HepG2 (cell line): ENCODE data around the gene CHRNB2. TPM values are rescaled to one million over a fixed set of nuclear protein-coding genes. Genes with fewer than 3 reads are reported as not detected.

ENCODE experiments used
- ATAC-seq: fragments of 200-7000 bp; cut with Tn5 transposase; 3 replicates; pipeline ENCODE4 v1.9.1; 2020; ENCODE audit warnings: mild to moderate bottlenecking, moderate library complexity
- BruUV-seq: library from RNA; stranded (reverse); fragments of 400-500 nt; replicated peaks from 2 replicates; lab custom pipeline; 2021; lab: Mats Ljungman, UMichigan
- CTCF ChIA-PET: fragments of 300-600 bp; formaldehyde crosslinking; extraction: SDS; loops from one replicate; lab custom pipeline; 2021; ENCODE audit warnings: low total read pairs, inconsistent platforms, low intra/inter-chr PET ratio; lab: Yijun Ruan, JAX
- POLR2A ChIA-PET: fragments of 350-600 bp; sonication (Branson Sonifier 250); formaldehyde crosslinking; loops from one replicate; lab custom pipeline; 2020; ENCODE audit warnings: antibody characterized with exemption, inconsistent platforms; lab: Yijun Ruan, JAX
- DNase-seq: peaks from one replicate; pipeline ENCODE4 v3.0.0-alpha.2; 2015; ENCODE audit warnings: low spot score
- FAIRE-seq: peaks from 3 replicates; lab custom pipeline; 2011; peaks lifted over from hg19 to GRCh38; lab: Jason Lieb, UNC
- H2AFZ ChIP-seq: one replicate; pipeline ENCODE4 v1.6.1; 2011; ENCODE audit warnings: low read length, inconsistent platforms
- H3K27ac ChIP-seq: fragments of 300-600 bp; 3 replicates; pipeline ENCODE4 v1.8.0; 2011; ENCODE audit warnings: mixed run types, mild to moderate bottlenecking, mixed read lengths, low read length, inconsistent platforms; ENCODE audit not compliant: insufficient read depth; ENCODE audit errors: extremely low read length
- H3K27me3 ChIP-seq, 2 experiments: fragments of 200-600 bp in 1 of 2; 2 replicates in 1 of 2; 3 replicates in 1 of 2; pipeline versions ENCODE4 v1.6.0 to v1.8.0; 2011; ENCODE audit warnings: low read length in 2 of 2, mild to moderate bottlenecking in 2 of 2, moderate library complexity in 2 of 2, inconsistent platforms in 1 of 2; ENCODE audit not compliant: insufficient read depth in 2 of 2, control insufficient read depth in 1 of 2
- H3K36me3 ChIP-seq, 2 experiments: fragments of 200-600 bp in 1 of 2; replicated peaks in 1 of 2; 2 replicates in 1 of 2; 3 replicates in 1 of 2; pipeline versions ENCODE4 v1.5.1 to v1.8.0; 2011; ENCODE audit warnings: low read length in 2 of 2, inconsistent platforms in 1 of 2; ENCODE audit not compliant: insufficient read depth in 2 of 2, control insufficient read depth in 1 of 2
- H3K4me1 ChIP-seq: 2 replicates; pipeline ENCODE4 v1.5.1; 2012; ENCODE audit warnings: low read length, inconsistent platforms; ENCODE audit not compliant: insufficient read depth
- H3K4me2 ChIP-seq: 2 replicates; pipeline ENCODE4 v1.6.0; 2011; ENCODE audit warnings: low read depth, low read length, inconsistent platforms
- H3K4me3 ChIP-seq, 3 experiments: fragments of 200-600 bp in 1 of 3; sonication (generic), shearing (Covaris generic) in 1 of 3; replicated peaks in 1 of 3; 2 replicates each; pipeline ENCODE4 v1.5.1; 2011 to 2016; ENCODE audit warnings: low read length in 3 of 3, inconsistent platforms in 2 of 3, low read depth in 2 of 3, mild to moderate bottlenecking in 2 of 3, control low read depth in 1 of 3, mixed read lengths in 1 of 3; ENCODE audit not compliant: insufficient read depth in 1 of 3
- H3K79me2 ChIP-seq: one replicate; pipeline ENCODE4 v1.6.1; 2011; ENCODE audit warnings: low read length, inconsistent platforms; ENCODE audit not compliant: insufficient read depth
- H3K9ac ChIP-seq: 2 replicates; pipeline ENCODE4 v1.6.0; 2011; ENCODE audit warnings: mild to moderate bottlenecking, low read depth, low read length, inconsistent platforms; ENCODE audit not compliant: insufficient read depth
- H3K9me3 ChIP-seq: 2 replicates; pipeline ENCODE4 v1.5.1; 2012; ENCODE audit warnings: mild to moderate bottlenecking, low read length
- H4K20me1 ChIP-seq: 2 replicates; pipeline ENCODE4 v1.6.0; 2011; ENCODE audit warnings: inconsistent platforms, mild to moderate bottlenecking, low read length, moderate library complexity; ENCODE audit not compliant: insufficient read depth
- CENPX ChIP-seq: sonication (generic); formaldehyde crosslinking; IDR thresholded peaks from 2 replicates; pipeline ENCODE4 v1.9.0; 2021; ENCODE audit warnings: mild to moderate bottlenecking, missing genetic modification reagents, moderate library complexity
- CHCHD3 ChIP-seq: sonication (generic); formaldehyde crosslinking; IDR thresholded peaks from 2 replicates; pipeline ENCODE4 v1.8.0; 2022; ENCODE audit warnings: mild to moderate bottlenecking, missing genetic modification reagents, moderate library complexity
- HHEX ChIP-seq: IDR thresholded peaks from 2 replicates; pipeline ENCODE4 v1.6.1; 2016; ENCODE audit warnings: control low read depth
- HNF4G ChIP-seq, 2 experiments: sonication (generic) in 1 of 2; formaldehyde crosslinking in 1 of 2; IDR thresholded peaks; 2 replicates each; pipeline versions ENCODE4 v1.4.0 to v1.6.1; 2011 to 2020; ENCODE audit warnings: borderline replicate concordance in 2 of 2, low read depth in 2 of 2, mild to moderate bottlenecking in 2 of 2, low read length in 1 of 2, missing genetic modification reagents in 1 of 2, moderate library complexity in 1 of 2
- KDM4B ChIP-seq: sonication (generic); formaldehyde crosslinking; IDR thresholded peaks from 2 replicates; pipeline ENCODE4 v1.4.0; 2020; ENCODE audit warnings: missing genetic modification reagents
- KLF6 ChIP-seq: IDR thresholded peaks from 2 replicates; pipeline ENCODE4 v1.8.0; 2016; ENCODE audit warnings: missing biosample characterization, missing genetic modification reagents
- MEIS1 ChIP-seq: sonication (generic); formaldehyde crosslinking; IDR thresholded peaks from 2 replicates; pipeline ENCODE4 v1.9.0; 2021; ENCODE audit warnings: mild to moderate bottlenecking, missing genetic modification reagents, moderate library complexity, borderline replicate concordance
- NFIC ChIP-seq: IDR thresholded peaks from 2 replicates; pipeline ENCODE4 v1.6.1; 2012; ENCODE audit warnings: mild to moderate bottlenecking, low read length, inconsistent platforms
- YEATS4 ChIP-seq: sonication (generic); formaldehyde crosslinking; IDR thresholded peaks from 2 replicates; pipeline ENCODE4 v1.4.0; 2020; ENCODE audit warnings: missing genetic modification reagents, borderline replicate concordance
- ZNF496 ChIP-seq: sonication (generic); formaldehyde crosslinking; IDR thresholded peaks from 2 replicates; pipeline ENCODE4 v1.8.1; 2023; ENCODE audit warnings: mild to moderate bottlenecking, moderate library complexity, missing genetic modification reagents; ENCODE audit not compliant: insufficient replicate concordance
- ZNF530 ChIP-seq: sonication (generic); formaldehyde crosslinking; IDR thresholded peaks from 2 replicates; pipeline ENCODE4 v1.5.0; 2020; ENCODE audit warnings: low read depth, mild to moderate bottlenecking, missing genetic modification reagents
- ZNF563 ChIP-seq: sonication (generic); formaldehyde crosslinking; IDR thresholded peaks from 2 replicates; pipeline ENCODE4 v1.8.0; 2022; ENCODE audit warnings: mild to moderate bottlenecking, moderate library complexity, missing genetic modification reagents
- ZNF580 ChIP-seq: IDR thresholded peaks from 2 replicates; pipeline ENCODE4 v1.6.1; 2016; ENCODE audit warnings: low read depth, borderline replicate concordance
- ZNF589 ChIP-seq: sonication (generic); formaldehyde crosslinking; conservative IDR thresholded peaks from 2 replicates; pipeline ENCODE4 v1.8.0; 2022; ENCODE audit warnings: mild to moderate bottlenecking, moderate library complexity, missing genetic modification reagents
- ZNF883 ChIP-seq: sonication (generic); formaldehyde crosslinking; IDR thresholded peaks from 2 replicates; pipeline ENCODE4 v1.5.1; 2020; ENCODE audit warnings: mild to moderate bottlenecking, missing genetic modification reagents; ENCODE audit errors: not compliant biosample characterization
- WGBS: methylation state at CpG from one replicate; pipeline ENCODE4 v1.1.6; 2017; ENCODE audit warnings: low lambda C conversion rate; 5-methylcytosine and 5-hydroxymethylcytosine counted together
- in situ Hi-C: cut with HindIII; loops from 2 replicates; pipeline ENCODE4 v1.10.0; 2017; ENCODE audit warnings: low pct_unique_long_range_greater_than_20kb; ENCODE audit not compliant: extremely low pct_ligation_motif_present
- intact Hi-C: fragments of 100-400 bp; cut with micrococcal nuclease; formaldehyde crosslinking; loops from one replicate; pipeline ENCODE4 v1.10.0; 2022; ENCODE audit not compliant: unreplicated experiment
- polyA plus RNA-seq, 8 experiments: library from polyadenylated mRNA; depleted of rRNA in 3 of 8; stranded (reverse) in 7 of 8; unstranded in 1 of 8; fragments of >200 nt; fragmentation: Illumina TruSeq in 4 of 8; extraction: Trizol in 4 of 8; gene quantifications; 2 replicates each; pipeline versions ENCODE4 v1.2.1 to v1.2.3, GENCODE V29; 2011 to 2016; ENCODE audit warnings: low read depth in 4 of 8, missing spikeins in 1 of 8, mixed read lengths in 1 of 8; ENCODE audit not compliant: insufficient read depth in 1 of 8
- total RNA-seq, 5 experiments: library from RNA; depleted of rRNA; stranded (reverse); fragments of >200 nt; fragmentation: Illumina TruSeq; extraction: Trizol; gene quantifications; 2 replicates each; pipeline ENCODE4 v1.2.3, GENCODE V29; 2016; ENCODE audit warnings: low read depth in 1 of 5
- TF ChIP-seq, protein P1 (sequence below): conservative IDR thresholded peaks from 2 replicates; pipeline ENCODE4 v1.6.1; 2018; ENCODE audit warnings: missing genetic modification reagents
- TF ChIP-seq, protein P2 (sequence below): IDR thresholded peaks from 2 replicates; pipeline ENCODE4 v1.6.1; 2012; ENCODE audit warnings: inconsistent platforms

The CHRNB2 gene
- total and polyA plus RNA-seq, 2 of the 13 experiments (the other 11 are each of a cell fraction or from before 2014, with no cell fraction given): 0.03 to 0.07 TPM

GRCh38 chr1:154520333-154520732 is 47.2 kb upstream of the CHRNB2 start (continued):
- TF ChIP-seq ZNF496 (CRISPR knock-in tag) (no peak), NFIC (no peak), YEATS4 (no peak), ZNF589 (no peak), ZNF530 (CRISPR knock-in tag) (no peak)

- Histone ChIP-seq H3K4me2 (no peak overlapping the region), H4K20me1 (no peaks in the 10 kb centered on the region), H3K4me3 (no peak overlapping the region), H3K79me2 (no peaks in the 10 kb centered on the region), H2AFZ (no peak overlapping the region), H3K27ac (no peak overlapping the region), H3K9me3 (no peaks in the 10 kb centered on the region), H3K4me1 (0 out of 2 replicates have a peak, but pooled peaks cover 8% of the 10 kb centered on the region), H3K9ac (no peak overlapping the region), H3K27me3 (peaks cover 0 to 16% of the 10 kb centered on the region in 2 experiments; a peak in 4 of 5 replicates), H3K36me3 (no peaks in the 10 kb centered on the region)
- FAIRE-seq (no peak), DNase-seq (no peak), ATAC-seq (peak; percentile 41; the same call in 2 of the 3 replicates)
- POLR2A ChIA-PET: no interaction called here
- intact Hi-C loops (no loop called here), in situ Hi-C loops (no loop called here)
- CTCF ChIA-PET: no interaction called here
- WGBS: 0% methylated on average over 3 of the region's 3 CpGs
- BruUV-seq: no TSS peak
- TF ChIP-seq MEIS1 (CRISPR knock-in tag): no peak
- 0 out of 2 replicates have a peak, but pooled peaks have one; percentile 20 for TF ChIP-seq HHEX (CRISPR knock-in tag)
These were observed 45.9 kb upstream of the CHRNB2 start for GRCh38 chr1:154521695-154522094.

- DNase-seq: no peak
- no peak for FAIRE-seq
- Histone ChIP-seq H4K20me1 (no peaks in the 10 kb centered on the region), H2AFZ (no peak overlapping the region), H3K27me3 (peaks cover 0 to 13% of the 10 kb centered on the region in 2 experiments; a peak in 4 of 5 replicates), H3K4me1 (0 out of 2 replicates have a peak, but pooled peaks cover 8% of the 10 kb centered on the region), H3K4me2 (no peak overlapping the region), H3K9me3 (no peaks in the 10 kb centered on the region), H3K4me3 (no peak overlapping the region), H3K79me2 (no peaks in the 10 kb centered on the region), H3K9ac (no peak overlapping the region), H3K27ac (no peak overlapping the region), H3K36me3 (no peaks in the 10 kb centered on the region)
- intact Hi-C loops: no loop called here
- BruUV-seq: no TSS peak
- in situ Hi-C loops: no loop called here
- ChIA-PET POLR2A (no interaction called here), CTCF (no interaction called here)
- no peak for ATAC-seq
- TF ChIP-seq HNF4G (IDR thresholded peaks at IDR 0.05; ENCODE audit: borderline replicate concordance, low read depth, low read length) (no peak), HNF4G (CRISPR knock-in tag; IDR thresholded peaks at IDR 0.05; ENCODE audit: borderline replicate concordance, low read depth) (no peak), ZNF580 (CRISPR knock-in tag) (no peak), CENPX (no peak), KDM4B (CRISPR knock-in tag) (no peak), ZNF563 (CRISPR knock-in tag) (no peak), KLF6 (CRISPR knock-in tag) (no peak), ZNF883 (no peak), CHCHD3 (CRISPR knock-in tag) (no peak)
- TF ChIP-seq, protein P1, sequence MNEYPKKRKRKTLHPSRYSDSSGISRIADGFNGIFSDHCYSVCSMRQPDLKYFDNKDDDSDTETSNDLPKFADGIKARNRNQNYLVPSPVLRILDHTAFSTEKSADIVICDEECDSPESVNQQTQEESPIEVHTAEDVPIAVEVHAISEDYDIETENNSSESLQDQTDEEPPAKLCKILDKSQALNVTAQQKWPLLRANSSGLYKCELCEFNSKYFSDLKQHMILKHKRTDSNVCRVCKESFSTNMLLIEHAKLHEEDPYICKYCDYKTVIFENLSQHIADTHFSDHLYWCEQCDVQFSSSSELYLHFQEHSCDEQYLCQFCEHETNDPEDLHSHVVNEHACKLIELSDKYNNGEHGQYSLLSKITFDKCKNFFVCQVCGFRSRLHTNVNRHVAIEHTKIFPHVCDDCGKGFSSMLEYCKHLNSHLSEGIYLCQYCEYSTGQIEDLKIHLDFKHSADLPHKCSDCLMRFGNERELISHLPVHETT (CRISPR knock-in tag): no peak
- TF ChIP-seq, protein P2, sequence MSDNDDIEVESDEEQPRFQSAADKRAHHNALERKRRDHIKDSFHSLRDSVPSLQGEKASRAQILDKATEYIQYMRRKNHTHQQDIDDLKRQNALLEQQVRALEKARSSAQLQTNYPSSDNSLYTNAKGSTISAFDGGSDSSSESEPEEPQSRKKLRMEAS: no peak
These were observed 42.7 kb upstream of the CHRNB2 start for GRCh38 chr1:154524881-154525280.
